ENCODE results near the gene CLEC10A.

DNA sequence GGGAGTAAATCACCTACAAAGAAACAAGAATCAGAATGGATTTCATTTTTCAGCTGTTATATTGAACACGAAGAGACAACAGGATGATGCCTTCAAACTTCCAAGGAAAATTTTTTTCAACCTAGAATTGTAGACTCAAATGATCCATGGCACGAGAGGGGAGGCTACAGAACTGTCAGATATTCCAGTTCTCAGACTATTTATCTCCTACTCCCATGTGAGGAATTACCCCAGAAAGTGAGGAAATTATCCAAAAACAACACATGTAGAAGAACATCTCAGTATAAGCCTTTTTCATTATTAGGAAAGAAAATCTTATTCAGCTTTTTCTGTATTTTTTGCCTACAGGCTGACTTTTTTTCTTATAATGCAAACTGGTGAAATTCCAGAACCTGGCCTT is 40.1 kb upstream of the CLEC10A start:
- TF ChIP-seq, protein P1, sequence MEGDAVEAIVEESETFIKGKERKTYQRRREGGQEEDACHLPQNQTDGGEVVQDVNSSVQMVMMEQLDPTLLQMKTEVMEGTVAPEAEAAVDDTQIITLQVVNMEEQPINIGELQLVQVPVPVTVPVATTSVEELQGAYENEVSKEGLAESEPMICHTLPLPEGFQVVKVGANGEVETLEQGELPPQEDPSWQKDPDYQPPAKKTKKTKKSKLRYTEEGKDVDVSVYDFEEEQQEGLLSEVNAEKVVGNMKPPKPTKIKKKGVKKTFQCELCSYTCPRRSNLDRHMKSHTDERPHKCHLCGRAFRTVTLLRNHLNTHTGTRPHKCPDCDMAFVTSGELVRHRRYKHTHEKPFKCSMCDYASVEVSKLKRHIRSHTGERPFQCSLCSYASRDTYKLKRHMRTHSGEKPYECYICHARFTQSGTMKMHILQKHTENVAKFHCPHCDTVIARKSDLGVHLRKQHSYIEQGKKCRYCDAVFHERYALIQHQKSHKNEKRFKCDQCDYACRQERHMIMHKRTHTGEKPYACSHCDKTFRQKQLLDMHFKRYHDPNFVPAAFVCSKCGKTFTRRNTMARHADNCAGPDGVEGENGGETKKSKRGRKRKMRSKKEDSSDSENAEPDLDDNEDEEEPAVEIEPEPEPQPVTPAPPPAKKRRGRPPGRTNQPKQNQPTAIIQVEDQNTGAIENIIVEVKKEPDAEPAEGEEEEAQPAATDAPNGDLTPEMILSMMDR (conservative IDR thresholded peaks at IDR 0.05), result no peak
- TF ChIP-seq ZFX (IDR thresholded peaks at IDR 0.05), result no peak

Measured in C4-2B (cell line).